ENCODE results near the gene TBC1D22A.

- TF ChIP-seq CTCF (IDR thresholded peaks at IDR 0.05; ENCODE audit: extremely low read depth in 1 of 2, insufficient read depth in 1 of 2, low read depth in 1 of 2, low read length in 2 of 2) (no peak), POLR2A (IDR thresholded peaks at IDR 0.05; ENCODE audit: low read depth, low read length) (no peak), EZH2 (IDR thresholded peaks at IDR 0.05; ENCODE audit: borderline replicate concordance, low read depth, low read length, severe bottlenecking) (no peak), MAX (IDR thresholded peaks at IDR 0.05; ENCODE audit: insufficient read depth, insufficient read length) (no peak), POLR2AphosphoS5 (IDR thresholded peaks at IDR 0.05; ENCODE audit: insufficient read depth, low read depth, low read length) (no peak), GATA2 (IDR thresholded peaks at IDR 0.05; ENCODE audit: insufficient read depth, insufficient read length, low read depth, low read length) (no peak)
Observed at GRCh38 chr22:47045691-47046410, 283.4 kb downstream of the TBC1D22A start.
